ENCODE measurements around the gene MAST1. TPM values are rescaled to one million over a fixed set of nuclear protein-coding genes. Genes with fewer than 3 reads are reported as not detected.

Gene MAST1
- total RNA-seq, 1 donor from 2014 or later = 0.88 TPM

GRCh38 chr19:12884202-12884601 is 45.9 kb downstream of the MAST1 start:
- no peak for DNase-seq (ENCODE audit: low read depth)
- TF ChIP-seq CTCF (IDR thresholded peaks at IDR 0.05; ENCODE audit: insufficient read depth, low read length, poor library complexity, severe bottlenecking) = no peak
- no peaks in the 10 kb centered on the region for H3K36me3 ChIP-seq (ENCODE audit: control insufficient read depth, insufficient read depth, low read length)
- H3K27me3 ChIP-seq (ENCODE audit: control insufficient read depth, insufficient read depth, low read length) = peaks cover 35% of the 10 kb centered on the region
- no peak overlapping the region for H3K4me3 ChIP-seq (ENCODE audit: low read depth, low read length)

GRCh38 chr19:12884627-12884925 is 46.3 kb downstream of the MAST1 start:
- H3K4me3 ChIP-seq (ENCODE audit: low read depth, low read length) = no peak overlapping the region
- no peaks in the 10 kb centered on the region for H3K36me3 ChIP-seq (ENCODE audit: control insufficient read depth, insufficient read depth, low read length)
- no peak for DNase-seq (ENCODE audit: low read depth)
- H3K27me3 ChIP-seq (ENCODE audit: control insufficient read depth, insufficient read depth, low read length) = peaks cover 35% of the 10 kb centered on the region
- TF ChIP-seq CTCF (IDR thresholded peaks at IDR 0.05; ENCODE audit: insufficient read depth, low read length, poor library complexity, severe bottlenecking) = no peak

GRCh38 chr19:12884926-12885748 is 46.8 kb downstream of the MAST1 start:
- peak; percentile 46 for TF ChIP-seq CTCF (IDR thresholded peaks at IDR 0.05; ENCODE audit: insufficient read depth, low read length, poor library complexity, severe bottlenecking)
- no peak for DNase-seq (ENCODE audit: low read depth)
- no peak overlapping the region for H3K4me3 ChIP-seq (ENCODE audit: low read depth, low read length)

GRCh38 chr19:12885749-12886650 is 47.7 kb downstream of the MAST1 start:
- H3K36me3 ChIP-seq (ENCODE audit: control insufficient read depth, insufficient read depth, low read length) = no peaks in the 10 kb centered on the region
- peaks cover 35% of the 10 kb centered on the region for H3K27me3 ChIP-seq (ENCODE audit: control insufficient read depth, insufficient read depth, low read length)
- TF ChIP-seq CTCF (IDR thresholded peaks at IDR 0.05; ENCODE audit: insufficient read depth, low read length, poor library complexity, severe bottlenecking) = no peak
- no peak overlapping the region for H3K4me3 ChIP-seq (ENCODE audit: low read depth, low read length)
- DNase-seq (ENCODE audit: low read depth) = no peak

More at GRCh38 chr19:12884926-12885748, 46.8 kb downstream of the MAST1 start:
- H3K27me3 ChIP-seq (ENCODE audit: control insufficient read depth, insufficient read depth, low read length) = peaks cover 35% of the 10 kb centered on the region
- no peaks in the 10 kb centered on the region for H3K36me3 ChIP-seq (ENCODE audit: control insufficient read depth, insufficient read depth, low read length)

GRCh38 chr19:12886651-12886968 is 48.3 kb downstream of the MAST1 start:
- Histone ChIP-seq H3K4me3 (ENCODE audit: low read depth, low read length) (no peak overlapping the region), H3K27me3 (ENCODE audit: control insufficient read depth, insufficient read depth, low read length) (peaks cover 35% of the 10 kb centered on the region), H3K36me3 (ENCODE audit: control insufficient read depth, insufficient read depth, low read length) (no peaks in the 10 kb centered on the region)
- TF ChIP-seq CTCF (IDR thresholded peaks at IDR 0.05; ENCODE audit: insufficient read depth, low read length, poor library complexity, severe bottlenecking) = no peak
- no peak for DNase-seq (ENCODE audit: low read depth)

Data from kidney epithelial cell (primary cell).